ENCODE measurements around the gene FAM83F. TPM values are rescaled to one million over a fixed set of nuclear protein-coding genes. Genes with fewer than 3 reads are reported as not detected.

The FAM83F gene
- polyA plus RNA-seq, 3 donors: 1.6 to 2.2 (median 1.6) TPM

- no peak for DNase-seq (ENCODE audit: low read depth in 3 of 3, low spot score in 2 of 3)
Measured at GRCh38 chr22:39962071-39962470, 32.7 kb upstream of the FAM83F start.

GRCh38 chr22:39965748-39966147 lies 29.0 kb upstream of the FAM83F start:
- no peak for DNase-seq (ENCODE audit: low read depth in 3 of 3, low spot score in 2 of 3)

- no peak for DNase-seq (ENCODE audit: low read depth in 3 of 3, low spot score in 2 of 3)
Measured at GRCh38 chr22:39966470-39966869, 28.3 kb upstream of the FAM83F start.

DNA sequence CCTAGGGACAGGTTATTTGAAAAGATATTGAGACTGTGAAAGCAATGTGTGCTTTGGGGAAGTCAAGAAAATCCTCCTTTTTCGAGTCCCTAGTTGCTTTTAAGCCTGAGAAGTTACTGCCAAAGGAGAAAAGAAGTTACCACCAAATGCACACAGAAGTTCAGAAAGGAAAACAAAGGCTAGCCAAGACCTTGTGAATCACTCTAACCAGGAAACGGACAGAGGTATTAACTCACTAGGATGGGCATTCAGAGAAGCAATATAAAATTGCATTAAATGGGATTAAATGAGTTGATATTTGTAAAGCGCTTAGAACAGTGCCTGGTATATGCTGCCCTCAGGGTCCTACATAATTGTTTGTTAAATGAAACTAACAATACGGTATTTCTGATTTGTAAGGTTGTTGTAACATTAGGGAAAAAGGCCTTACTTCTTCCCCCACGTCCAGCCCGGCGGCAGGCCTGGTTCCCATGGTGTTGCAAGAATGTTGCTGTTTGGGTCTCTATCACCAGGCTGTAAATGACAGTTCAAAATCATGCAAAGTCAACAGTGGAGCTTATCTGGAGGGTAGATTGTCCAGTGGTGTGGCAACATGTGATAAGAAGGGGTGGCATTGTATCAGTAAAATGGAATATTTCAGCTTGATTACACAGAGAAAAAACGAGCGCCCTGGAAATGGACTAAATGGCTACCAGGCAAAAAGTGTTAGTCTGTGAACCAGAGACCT lies 27.5 kb upstream of the FAM83F start:
- DNase-seq (ENCODE audit: low read depth in 3 of 3, low spot score in 2 of 3): no peak

DNA sequence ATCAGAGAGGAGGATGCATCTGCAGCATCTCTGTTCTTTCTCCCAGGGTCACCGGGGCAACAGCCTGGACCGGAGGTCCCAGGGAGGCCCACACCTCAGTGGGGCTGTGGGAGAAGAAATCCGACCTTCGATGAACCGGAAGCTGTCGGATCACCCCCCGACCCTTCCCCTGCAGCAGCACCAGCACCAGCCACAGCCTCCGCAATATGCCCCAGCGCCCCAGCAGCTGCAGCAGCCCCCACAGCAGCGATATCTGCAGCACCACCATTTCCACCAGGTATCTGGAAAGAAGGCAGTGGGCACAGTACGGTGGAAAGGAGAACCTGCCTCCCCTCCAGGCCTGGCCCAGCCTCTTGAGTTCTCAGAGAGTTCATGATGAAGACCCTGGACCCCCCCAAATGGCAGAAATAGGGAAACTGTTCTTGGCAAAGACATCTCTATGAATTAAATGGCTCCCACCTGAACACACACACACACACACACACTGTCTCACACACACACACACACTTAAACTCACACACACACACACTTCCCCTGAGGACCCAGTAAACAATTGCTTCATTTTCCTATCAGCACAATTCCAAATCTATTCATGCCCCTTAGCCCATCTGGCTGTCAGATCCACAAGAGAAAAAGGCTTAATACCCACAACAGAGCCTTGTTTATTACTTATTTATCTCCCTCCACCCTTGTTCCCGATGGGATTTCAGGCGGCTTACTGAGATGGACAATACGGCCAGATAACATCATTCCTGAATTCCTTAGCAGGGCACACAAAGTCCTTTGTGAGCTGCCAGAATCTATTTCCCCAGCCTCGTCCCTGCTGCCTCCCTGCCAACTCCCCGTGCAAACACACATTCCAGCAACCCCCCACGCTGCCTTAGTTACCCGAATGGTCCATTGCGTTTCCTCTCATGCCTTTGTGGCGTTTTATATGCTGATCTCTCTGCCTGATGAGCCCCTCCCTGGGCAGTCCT lies 26.5 kb upstream of the FAM83F start:
- DNase-seq (ENCODE audit: low read depth in 3 of 3, low spot score in 2 of 3): no peak

- no peak for DNase-seq (ENCODE audit: low read depth in 3 of 3, low spot score in 2 of 3)
Measured at GRCh38 chr22:39970742-39971141, 24.0 kb upstream of the FAM83F start.

DNA sequence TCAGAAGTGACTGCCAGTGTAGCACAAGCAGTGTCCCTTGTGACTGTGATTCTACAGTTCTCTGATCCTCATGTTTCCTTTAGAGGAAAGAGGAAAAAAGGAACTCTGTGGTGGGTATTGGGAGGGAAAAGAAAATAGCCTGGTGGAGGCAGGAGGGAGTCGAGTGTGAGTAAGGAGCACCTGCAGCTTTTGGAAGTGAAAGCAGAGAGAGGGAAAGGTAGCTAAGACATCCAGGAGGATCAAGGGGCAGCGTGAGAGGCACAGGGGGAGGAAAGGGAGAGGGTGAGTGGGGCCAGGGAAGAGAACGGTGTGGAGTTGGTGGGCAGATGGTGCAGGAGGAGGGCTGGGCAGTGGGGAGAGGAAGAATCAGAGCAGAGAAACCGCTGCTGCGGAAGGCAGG lies 22.1 kb upstream of the FAM83F start:
- no peak for DNase-seq (ENCODE audit: low read depth in 3 of 3, low spot score in 2 of 3)

GRCh38 chr22:39973656-39974055 lies 21.1 kb upstream of the FAM83F start:
- DNase-seq (ENCODE audit: low read depth in 3 of 3, low spot score in 2 of 3): no peak

- no peak for DNase-seq (ENCODE audit: low read depth in 3 of 3, low spot score in 2 of 3)
Measured at GRCh38 chr22:39974065-39974464, 20.7 kb upstream of the FAM83F start.

- no peak for DNase-seq (ENCODE audit: low read depth in 3 of 3, low spot score in 2 of 3)
Measured at GRCh38 chr22:39979048-39979447, 15.7 kb upstream of the FAM83F start.

DNA sequence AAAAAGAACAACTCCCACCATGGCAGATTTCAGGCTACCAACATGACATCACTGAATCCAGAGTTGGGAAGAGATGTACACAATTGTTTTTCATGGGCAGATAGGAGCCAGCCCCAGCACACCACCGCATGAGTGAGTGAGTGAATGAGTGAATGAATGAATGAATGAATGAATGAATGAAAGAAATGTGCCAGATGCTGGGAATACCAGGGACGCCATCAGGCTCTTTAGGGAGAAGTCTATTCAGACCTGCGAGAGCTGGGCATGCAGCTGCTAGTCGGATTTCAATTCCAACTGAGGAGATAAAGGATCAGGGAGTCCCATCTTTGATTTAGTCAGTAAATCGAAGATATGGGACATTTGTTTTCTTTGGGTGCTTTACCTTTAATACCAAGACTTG lies 15.3 kb upstream of the FAM83F start:
- no peak for DNase-seq (ENCODE audit: low read depth in 3 of 3, low spot score in 2 of 3)

- no peak for DNase-seq (ENCODE audit: low read depth in 3 of 3, low spot score in 2 of 3)
Measured at GRCh38 chr22:39980596-39980995, 14.2 kb upstream of the FAM83F start.

DNA sequence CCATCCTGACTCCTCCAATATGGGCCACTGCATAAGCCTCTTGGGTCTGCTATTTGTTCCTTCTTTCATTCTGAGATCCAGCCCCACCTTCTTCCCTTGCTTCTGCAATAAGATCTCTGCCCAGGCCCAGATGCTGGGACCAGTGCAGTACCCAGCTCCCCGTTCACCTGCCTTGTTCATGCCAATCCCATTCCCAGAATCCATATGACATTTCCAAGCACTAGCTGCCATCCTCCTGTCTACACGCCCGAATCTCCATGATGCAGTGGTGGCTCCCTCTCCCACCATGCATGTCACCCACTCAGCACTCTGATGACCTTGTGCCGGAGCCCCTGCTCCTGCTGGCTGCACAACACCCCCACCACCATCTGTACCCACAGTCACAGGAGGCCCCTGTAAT lies 11.4 kb upstream of the FAM83F start:
- no peak for DNase-seq (ENCODE audit: low read depth in 3 of 3, low spot score in 2 of 3)

DNA sequence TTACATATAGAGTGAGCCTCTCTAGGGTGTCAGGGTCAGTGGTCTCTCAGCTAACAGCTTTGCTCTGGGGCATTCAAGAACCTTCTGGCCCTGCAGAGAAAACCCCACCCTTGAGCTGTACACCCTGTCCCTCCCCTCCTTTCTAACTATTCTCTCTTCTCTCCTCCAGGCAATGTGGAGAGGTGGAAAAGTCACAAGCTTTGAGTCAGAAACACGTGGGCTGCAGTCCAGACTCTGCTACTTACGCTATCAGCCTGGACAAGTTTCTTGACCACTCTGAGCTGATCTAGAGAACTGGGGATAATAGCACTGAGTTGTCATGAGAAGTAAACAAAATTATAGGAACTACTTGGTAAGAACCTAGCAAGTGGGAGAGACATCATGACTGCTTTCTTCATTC lies 10.7 kb upstream of the FAM83F start:
- DNase-seq (ENCODE audit: low read depth in 3 of 3, low spot score in 2 of 3): no peak

GRCh38 chr22:39984746-39985145 lies 10.0 kb upstream of the FAM83F start:
- DNase-seq (ENCODE audit: low read depth in 3 of 3, low spot score in 2 of 3): no peak

- DNase-seq (ENCODE audit: low read depth in 3 of 3, low spot score in 2 of 3): no peak
Measured at GRCh38 chr22:39985383-39986035, 9.2 kb upstream of the FAM83F start.

DNA sequence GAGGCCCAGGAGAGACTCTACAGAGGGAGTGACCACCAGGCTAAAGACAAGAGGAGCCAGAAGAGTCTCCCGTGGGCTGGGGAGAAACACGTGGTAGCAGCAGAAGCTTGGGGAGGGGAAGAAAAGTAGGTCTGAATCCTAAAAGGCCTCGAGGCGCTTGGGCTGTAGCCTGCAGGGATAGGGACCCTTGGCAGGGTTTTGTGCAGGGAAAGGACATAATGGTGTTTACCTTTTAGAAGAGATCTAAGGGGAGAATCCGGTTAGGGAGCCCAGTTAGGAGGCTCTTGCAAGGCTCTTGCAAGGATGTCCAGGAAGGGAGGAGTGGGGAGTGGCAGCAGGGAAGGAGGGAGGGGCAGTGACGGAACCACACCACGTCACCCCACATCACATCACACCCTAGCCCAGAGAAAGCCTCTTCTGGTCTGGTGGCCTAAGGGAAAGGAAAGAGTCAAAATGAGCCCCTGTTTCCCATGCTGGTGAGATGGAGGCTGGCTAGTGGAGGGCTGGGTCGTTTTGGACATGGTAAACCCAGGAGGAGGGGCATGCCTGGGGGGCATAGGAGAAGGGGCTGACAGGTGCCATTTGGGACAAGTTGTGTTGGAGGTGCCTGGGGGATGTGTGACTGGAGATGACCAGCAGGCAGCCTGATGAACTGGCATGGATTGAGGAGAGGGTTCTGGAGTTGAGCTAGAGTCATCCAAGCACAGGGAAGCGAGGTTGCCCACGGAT lies 6.2 kb upstream of the FAM83F start:
- no peak for DNase-seq (ENCODE audit: low read depth in 3 of 3, low spot score in 2 of 3)

- no peak for DNase-seq (ENCODE audit: low read depth in 3 of 3, low spot score in 2 of 3)
Measured at GRCh38 chr22:39989633-39990032, 5.1 kb upstream of the FAM83F start.

DNA sequence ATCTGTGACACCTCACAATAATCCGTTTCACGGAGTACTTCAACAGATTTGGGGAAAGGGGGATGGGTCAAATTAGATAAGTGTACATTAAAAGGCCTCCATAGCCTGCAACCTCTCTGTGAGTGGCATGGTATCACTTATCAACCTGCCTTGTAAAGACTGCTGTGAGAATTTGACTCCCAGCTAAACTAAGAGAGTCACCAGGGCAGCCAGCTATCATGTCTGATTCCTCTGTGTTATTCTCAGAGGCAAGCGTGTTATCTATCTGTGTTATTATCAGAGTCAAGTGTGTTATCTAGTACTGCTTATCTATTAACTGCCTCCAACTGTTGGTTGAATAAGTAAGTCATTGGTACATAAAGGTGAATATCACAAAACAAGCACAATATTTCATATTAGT lies 4.1 kb upstream of the FAM83F start:
- no peak for DNase-seq (ENCODE audit: low read depth in 3 of 3, low spot score in 2 of 3)

DNA sequence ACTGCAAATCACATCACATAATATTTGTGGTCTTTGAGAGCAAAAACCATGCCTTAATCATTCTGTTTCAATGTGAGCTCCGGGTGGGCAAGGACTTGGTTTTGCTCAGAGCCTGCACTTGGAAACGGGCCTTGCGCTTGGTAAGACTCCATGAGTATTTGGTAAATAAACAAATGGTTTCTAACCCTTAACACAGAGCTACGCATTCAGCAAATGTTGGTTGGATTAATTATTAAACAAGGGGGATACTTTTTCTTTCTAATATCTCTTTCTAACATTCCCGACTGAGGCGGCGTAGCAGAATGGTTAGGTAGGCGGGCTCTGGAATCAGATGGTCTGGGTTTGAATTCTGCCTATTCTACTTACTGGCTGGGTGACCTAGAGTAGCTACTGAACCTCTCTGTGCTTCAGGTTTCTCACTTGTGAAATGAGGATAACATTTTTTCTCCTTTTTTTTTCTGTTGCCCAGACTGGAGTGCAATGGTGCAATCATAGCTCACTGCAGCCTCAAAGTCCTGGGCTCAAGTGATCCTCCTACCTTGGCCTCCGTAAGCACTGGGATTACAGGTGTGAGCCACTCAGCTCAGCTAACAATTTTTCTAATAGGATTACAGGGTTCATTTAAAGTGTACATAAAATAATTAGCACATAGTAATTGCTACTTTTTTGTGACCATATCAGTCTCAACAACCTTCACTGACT lies 3.4 kb upstream of the FAM83F start:
- DNase-seq (ENCODE audit: low read depth in 3 of 3, low spot score in 2 of 3): no peak
